HL-60/S4 (cell line): ENCODE data around the gene METTL22.

Experiments used
- in situ Hi-C: fragments of 300-500 bp; cut with MboI; formaldehyde crosslinking; loops from 2 replicates; pipeline ENCODE4 v1.14.3; 2022; ENCODE audit warnings: low sequenced_read_pairs

METTL22 gene

DNA sequence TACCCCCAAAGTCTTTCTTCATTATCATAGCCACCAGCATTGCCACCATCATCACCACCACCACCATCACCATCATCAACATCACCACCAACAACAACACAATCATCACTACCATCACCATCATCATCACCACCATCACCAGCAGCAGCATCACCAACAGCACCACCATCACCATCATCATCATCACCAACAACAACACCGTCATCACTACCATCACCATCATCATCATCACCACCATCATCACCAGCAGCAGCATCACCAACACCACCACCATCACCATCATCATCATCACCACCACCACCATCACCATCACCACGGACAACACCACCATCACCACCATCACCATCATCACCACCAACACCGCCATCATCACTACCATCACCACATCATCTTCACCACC lies 30.7 kb upstream of the METTL22 start:
- in situ Hi-C loops: no loop called here

DNA sequence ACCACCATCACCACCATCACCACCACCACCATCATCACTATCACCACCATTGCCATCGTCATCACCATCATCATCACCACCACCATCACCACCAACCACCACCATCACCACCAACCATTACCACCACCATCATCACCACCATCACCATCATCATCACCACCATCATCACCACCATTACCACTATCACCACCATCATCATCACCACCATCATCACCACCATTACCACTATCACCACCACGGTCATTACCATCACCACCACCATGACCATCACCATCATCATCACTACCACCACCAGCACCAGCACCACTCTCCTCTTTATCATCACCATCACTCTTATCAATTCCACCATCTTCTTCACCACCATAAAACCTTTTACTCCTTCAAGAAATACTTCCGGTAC lies 30.0 kb upstream of the METTL22 start:
- in situ Hi-C loops: no loop called here

DNA sequence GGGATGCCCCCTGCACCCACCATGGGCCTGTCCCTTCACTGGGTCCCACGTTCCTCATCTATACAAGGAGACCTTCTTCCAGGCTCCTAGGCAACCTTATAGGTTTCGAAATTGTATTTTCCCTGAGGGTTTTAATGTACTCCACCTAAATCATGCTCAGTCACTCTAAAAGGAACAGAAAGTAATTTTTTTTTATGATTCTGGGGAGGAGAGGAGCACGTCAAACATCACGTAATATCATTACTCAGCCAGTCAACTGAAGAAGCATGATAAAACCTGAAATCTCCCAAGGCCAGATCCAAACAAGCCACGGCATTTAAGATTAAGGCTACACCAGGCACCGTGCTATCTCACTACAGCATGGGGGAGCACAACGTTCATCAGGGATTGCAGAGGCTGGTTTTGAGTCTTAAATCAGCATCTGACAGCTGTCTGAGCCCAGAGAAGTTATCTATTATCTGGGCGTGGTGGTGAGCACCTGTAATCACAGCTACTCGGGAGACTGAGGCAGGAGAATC lies 27.3 kb upstream of the METTL22 start:
- in situ Hi-C loops: no loop called here

DNA sequence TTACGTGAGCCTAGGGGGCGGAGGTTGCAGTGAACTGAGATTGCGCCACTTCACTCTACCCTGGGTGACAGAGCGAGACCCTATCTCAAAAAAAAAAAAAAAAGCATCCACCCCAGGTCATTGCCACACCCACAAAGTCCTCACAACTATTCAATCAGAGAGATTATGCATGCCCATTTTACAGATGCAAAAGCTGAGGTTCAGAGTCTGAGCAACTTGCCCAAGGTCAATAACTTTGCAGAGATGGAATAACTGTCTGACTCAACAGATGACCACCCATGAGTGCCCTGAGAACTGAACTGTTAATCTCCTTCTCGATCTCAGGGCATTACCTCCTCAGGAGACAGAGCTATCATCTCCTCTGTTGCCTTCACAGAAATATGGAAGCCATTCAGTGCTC lies 25.7 kb upstream of the METTL22 start:
- in situ Hi-C loops: no loop called here

DNA sequence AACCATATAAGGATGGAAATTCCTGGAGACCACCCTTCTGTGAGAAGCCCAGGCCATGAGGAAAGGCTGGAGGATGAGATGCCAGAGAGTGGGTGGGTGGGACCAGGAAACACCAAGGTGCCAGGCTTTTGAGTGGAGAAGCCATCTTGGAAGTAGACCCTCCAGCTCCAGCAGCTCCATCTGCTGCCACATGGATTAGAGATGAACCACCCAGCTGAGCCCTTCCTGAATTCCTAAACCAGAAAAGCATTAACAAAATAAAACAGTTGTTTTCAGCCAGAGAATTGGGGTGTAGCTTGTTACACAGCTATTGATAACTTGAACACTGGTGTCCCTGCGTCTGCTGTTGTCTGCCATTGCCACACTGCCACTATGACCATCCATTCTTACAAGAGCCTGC lies 24.9 kb upstream of the METTL22 start:
- in situ Hi-C loops: no loop called here

DNA sequence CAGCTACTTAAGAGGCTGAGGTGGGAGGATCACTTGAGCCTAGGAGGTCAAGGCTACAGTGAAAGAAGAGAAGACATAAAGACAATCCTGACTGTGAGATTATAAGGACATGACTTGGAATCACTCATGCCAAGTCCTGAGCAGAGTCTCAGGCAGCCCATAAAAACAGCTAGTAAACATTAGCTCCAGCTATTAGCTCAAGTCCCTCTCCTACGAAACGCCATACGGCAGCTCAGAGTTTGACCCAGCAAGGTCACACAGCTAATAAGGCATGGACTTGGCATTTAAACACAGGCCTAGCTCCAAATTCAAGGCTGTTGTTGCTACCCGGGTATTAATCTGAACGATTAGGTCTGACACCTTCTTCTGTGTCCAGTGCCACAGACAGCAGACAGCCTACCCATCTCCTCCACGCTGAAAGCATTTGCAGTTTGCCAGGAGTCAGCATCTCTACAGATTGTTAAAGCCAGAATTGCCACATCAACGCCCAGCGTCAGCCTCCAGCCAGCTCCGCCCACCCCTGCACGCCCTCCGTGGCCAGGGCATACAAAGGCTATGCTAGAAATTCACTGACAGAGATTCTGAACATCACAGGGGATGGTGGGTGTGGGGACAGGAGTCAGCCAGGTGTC lies 21.2 kb upstream of the METTL22 start:
- in situ Hi-C loops: no loop called here

DNA sequence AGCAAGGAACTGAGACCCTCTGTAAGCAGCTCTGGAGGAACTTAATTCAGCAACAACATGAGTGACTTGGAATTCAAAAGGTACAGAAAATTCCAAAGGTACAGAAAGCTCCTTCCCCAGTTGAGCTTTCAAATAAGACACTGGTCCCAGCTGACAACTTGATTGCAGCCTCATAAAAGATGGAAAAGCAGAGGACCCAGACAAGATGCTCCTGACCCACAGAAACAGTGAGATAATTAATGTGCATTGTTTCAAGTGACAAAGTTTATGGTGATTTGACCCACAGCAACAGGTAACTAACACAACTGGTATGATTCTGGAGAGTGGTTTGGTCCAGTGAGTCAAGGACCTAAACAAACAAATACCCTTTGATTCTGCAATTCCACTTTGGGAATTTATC lies 15.9 kb upstream of the METTL22 start:
- in situ Hi-C loops: no loop called here

DNA sequence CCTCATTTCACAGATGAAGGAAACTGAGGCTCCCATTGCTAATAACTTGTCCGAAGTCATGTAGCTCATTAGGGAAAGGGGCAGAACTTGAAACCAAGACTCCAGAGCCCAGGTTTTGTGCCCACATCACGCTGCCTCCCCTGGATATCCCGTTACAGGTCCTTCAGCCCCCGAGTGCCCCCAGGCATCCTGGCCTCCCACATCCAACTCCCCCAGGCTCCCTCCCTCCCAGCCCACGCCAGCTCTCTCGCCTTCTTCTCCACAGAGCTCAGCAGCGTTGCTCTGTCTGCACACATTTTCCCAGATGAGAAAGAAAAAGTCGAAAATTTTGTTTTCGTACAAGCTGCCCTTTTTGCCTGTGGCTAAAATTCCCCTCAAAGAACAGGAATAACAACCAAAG lies 14.3 kb upstream of the METTL22 start:
- in situ Hi-C loops: no loop called here

DNA sequence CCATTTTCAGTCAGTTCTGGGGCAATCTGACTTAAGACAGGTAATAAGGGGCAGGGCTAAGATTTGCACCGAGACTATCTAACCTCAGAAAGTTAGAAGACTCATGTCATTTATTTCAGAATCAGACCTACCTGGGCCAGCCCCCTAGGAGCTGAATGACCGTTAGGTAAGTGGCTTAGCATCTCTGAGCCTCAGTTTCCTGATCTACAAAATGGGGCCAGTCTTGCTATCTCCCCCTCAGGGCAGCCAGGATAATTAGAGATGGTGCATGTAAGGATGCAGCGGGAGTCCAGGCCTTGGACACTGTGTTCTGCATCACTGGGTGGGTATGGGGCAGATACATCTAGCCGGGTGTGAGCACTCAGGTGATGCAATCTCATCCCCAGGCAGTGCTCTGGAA lies 10.4 kb upstream of the METTL22 start:
- in situ Hi-C loops: no loop called here

DNA sequence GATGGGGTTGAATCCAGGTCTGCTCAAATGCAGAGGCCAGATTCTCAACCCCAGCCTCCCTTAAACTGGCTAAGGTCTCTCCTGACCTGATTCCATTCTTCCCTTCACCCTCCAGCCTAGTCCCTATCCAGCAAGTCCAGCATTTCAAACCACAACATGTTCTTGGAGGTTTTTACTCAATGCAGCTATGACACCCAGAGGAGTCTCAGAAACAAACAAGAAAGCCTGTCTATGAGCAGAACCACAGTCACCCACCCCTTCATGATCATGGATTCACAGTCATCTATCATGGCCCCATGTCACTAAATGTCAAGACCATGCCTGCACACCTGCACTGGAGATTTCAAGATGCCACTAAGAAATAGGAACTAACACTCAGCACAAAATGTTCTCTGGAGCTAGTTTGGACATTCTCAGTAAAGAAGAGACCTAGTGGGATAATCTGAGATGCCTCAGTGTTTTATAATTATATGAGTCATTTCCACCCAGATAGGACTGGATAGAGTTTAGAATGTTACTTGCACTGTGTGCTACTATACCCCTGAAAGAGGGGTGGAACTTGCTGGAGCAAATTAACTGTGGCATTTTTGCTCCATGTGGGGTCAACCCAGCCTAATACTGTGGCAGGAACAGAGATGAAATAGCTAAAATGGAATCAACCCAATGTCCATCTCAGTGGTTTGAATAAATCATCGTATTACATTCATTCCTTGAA lies 9.5 kb upstream of the METTL22 start:
- in situ Hi-C loops: no loop called here

DNA sequence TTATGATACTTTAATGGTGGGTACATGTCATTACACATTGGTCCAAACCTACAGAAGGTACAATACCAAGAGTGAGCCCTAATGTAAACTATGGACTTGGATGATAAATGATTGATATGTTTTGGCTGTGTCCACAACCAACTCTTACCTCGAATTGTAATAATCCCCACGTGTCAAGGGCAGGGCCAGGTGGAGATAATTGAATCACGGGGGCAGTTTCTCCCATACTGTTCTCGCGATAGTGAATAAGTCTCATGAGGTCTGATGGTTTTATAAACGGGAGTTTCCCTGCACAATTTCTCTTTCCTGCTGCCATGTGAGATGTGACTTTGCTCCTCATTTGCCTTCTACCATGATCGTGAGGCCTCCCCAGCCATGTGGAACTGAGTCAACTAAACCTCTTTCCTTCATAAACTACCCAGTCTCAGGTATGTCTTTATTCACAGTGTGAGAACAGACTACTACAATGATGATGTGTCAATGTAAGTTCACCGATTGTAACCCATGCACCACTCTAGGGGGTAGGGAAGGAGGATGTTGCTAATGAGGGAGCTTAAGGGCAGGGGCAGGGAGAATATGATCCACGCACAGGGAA lies 7.0 kb upstream of the METTL22 start:
- in situ Hi-C loops: no loop called here

DNA sequence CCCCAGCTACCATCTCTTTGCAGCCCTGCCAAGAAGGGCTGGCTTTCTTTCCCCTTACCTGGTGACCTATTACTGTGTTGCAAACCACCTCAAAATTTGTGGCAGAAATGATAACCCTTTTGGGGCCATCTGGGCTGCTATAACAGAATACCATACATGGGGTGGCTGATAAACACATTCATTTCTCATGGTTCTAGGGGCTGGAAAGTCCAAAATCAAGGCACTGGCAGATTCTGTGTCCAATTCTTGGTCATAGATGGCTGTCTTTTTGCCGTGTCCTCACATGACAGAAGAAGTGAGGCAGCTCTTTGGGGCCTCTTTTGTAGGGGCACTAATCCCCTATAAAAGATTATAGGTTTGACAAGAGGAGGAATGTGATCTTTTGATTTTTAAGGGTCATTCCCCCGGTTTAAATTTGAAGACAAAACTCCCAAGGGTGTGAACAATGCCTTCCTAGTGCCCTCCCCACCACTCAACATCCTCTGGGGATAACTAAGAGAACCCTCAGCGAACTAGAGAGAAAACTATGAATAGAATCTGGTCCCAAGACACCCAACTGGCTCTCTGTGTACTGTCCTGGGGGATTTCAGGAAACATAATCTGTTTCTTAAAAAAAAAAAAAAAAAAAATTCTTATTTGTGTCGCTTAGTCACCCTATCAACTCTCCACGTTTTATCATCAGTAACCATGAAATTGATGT lies 1.7 kb upstream of the METTL22 start:
- in situ Hi-C loops: no loop called here

DNA sequence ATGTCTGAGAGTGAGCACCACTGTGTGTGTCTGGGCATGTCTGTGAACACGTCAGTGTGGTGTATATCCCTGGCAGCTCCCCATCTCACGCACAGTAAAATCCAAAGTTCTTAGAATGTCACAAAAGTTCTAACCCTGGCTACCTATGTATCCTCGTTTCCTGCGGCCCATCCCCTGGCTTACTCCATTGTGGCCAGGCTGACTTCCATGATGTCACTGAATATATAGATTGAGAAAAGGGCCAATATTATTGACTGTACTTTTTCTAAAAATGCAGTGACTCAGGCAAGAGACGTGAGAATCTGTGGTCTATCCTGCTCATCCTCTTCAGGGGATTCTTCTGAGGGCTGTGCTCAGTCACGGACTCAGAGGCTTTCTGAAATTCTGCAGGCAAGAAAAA lies 963 bp upstream of the METTL22 start:
- in situ Hi-C loops: no loop called here

DNA sequence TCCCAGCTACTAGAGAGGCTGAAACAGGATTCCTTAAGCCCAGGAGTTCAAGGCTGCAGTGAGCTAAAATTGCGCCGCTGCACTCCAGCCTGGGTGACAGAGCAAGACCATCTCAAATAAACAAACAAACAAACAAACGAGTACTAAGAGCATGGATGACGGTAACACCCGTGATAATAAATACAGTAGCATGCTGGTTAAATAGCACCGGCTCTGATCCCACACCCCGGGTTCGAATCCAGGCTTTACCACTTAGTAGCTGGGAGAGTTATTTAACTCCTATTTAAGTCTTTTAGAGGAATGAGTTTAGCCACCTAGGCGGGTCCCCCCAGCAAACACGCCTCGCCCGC lies 301 bp upstream of the METTL22 start:
- in situ Hi-C loops: no loop called here

DNA sequence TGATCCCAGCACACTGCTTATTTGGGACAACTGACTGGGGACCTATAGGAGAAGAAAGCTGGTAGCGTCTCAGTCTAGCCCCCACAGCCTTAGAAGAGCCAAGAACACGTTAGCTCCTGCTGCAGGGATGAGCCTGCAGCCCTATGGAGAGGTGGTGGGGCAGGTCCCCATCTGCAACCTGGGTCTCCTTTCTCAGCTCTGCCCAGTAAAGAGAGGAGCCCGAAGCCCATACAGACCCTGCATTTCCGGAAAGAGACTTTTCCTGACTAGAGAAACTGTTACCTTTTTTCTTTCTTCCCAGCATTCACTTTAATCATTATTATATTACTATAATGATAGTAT lies 788 bp downstream of the METTL22 start:
- in situ Hi-C loops: no loop called here

DNA sequence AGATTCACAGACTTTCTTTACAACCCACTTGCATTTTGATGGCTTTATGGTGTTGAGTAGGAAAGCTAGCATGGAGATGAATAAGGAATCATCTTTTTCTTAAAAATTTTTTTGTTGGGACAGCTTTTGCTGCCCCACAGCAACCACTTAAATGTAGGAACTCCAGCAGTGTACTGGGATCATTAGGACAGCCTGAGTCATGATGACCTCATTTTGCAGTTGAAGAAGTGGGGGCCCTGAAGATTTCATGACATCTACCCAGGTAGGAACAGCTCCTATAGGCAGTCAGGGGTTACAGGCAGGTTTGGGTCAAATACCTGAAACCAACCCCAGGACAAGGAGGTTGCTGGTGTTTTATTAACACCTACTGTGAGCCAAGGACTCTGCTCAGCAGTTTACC lies 2.1 kb downstream of the METTL22 start:
- in situ Hi-C loops: no loop called here

DNA sequence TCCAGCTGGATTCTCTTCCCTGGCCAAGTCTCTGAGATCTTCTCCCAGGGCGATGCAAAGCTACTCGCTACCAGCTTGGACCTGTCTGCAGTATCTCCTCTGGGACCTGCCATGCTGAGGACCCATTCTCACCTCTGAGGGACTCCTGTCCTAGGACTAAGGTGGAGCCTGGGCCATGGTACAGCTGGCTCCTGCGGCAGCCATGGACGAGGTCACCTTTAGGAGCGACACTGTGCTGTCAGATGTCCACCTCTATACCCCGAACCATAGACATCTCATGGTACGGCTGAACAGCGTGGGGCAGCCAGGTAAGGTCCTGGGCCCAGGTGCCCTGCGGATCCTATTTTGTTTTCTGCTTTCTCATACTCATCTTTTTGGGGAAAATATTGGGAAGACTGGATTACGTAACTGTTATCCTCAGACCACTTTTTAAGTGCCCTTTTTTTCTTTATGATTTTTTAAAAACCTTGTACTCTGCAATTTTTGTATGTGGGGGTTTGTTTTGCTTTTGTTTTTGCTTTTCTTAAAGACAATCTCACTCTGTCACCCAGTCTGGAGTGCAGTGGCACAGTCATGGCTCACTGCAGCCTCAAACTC lies 4.1 kb downstream of the METTL22 start:
- in situ Hi-C loops: no loop called here

DNA sequence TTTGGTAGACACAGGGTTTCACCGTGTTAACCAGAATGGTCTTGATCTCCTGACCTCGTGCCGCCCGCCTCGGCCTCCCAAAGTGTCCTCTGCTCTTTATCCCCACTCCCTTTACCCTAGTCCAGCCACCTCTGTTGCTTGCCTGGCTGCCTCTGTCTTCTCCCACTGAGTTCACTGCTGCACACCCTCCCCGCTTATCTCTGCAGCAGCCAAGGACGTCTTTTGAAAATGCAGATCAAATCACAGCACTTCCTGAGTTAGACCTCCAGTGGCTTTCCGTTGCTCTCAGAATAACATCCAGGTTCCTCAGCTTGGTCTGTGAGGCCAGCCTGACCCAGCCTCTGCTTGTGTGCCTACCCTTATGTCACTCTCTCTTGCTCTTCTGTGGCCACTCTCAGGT lies 5.4 kb downstream of the METTL22 start:
- in situ Hi-C loops: no loop called here

DNA sequence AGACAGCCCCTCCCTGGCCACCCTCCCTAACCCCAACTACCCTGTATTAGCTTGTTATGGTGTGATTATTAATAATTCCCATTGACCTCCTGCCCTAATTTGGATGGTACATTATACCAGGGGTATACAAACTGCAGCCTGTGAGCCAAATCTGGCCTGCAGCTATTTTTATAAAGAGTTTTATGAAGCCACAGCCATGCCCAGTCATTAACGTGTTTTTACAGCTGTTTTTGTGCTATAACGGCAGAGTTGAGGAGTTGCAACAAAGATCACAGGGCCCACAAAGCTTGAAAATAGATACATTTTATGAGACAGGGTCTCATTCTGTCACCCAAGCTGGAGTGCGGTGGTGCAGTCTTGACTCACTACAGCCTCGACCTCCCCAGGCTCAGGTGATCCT lies 6.0 kb downstream of the METTL22 start:
- in situ Hi-C loops: no loop called here

DNA sequence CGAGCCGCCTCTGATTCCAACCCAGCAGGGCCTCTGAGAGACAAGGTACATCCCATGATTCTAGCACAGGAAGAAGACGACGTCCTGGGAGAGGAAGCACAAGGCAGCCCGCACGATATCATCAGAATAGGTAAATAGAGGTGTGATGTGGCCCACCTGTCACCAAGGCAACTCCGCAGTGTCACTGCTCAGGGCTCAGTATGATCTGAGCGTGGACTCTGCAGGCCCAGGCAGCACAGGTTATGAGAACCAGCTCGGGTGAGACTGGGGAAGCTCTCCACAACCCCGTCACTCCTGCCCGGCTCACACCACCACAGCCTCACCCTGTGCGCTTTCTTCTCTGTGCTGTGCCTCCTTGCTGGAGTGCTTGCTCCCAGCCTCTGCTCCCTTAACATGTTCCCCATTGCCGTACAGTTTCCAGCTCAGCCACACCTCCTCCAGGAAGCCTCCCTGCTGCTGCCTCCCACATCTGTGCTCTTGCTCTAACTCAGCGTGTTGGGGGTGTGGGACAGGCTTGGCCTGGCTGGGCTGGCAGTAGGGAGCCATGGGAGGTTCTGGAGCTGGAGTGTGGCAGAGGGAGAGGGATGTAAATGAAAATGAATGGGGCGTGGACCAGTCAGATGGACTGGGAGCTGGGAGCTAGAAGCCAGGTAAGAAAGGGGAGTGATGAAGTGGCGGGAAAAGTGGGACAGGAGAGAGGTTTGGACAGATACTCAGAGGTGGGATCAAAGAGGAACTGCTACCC lies 7.7 kb downstream of the METTL22 start:
- in situ Hi-C loops: no loop called here
